Right lobe of liver (tissue), 4 donors: ENCODE measurements around the gene FSHR.

Experiments used
- POLR2A ChIP-seq: fragments of 450-650 bp; IDR thresholded peaks from one replicate; pipeline ENCODE4 v1.6.1; 2017; ENCODE audit warnings: antibody characterized with exemption, mild to moderate bottlenecking
- TF ChIP-seq, protein P1 (sequence below), 4 donors: fragments of 200-600 bp in 3 of 4; fragments of 450-650 bp in 1 of 4; IDR thresholded peaks; one replicate each; pipeline versions ENCODE4 v1.5.1 to v1.8.0; 2016 to 2022; ENCODE audit warnings: antibody characterized with exemption in 4 of 4, mild to moderate bottlenecking in 2 of 4
- donor health status: DM: no; HTN: no; CAD: no.
- donor health status: DM: no; HTN: no; CAD: no.
- donor health status: DM: no; HTN: yes; CAD: no.

- TF ChIP-seq, protein P1, sequence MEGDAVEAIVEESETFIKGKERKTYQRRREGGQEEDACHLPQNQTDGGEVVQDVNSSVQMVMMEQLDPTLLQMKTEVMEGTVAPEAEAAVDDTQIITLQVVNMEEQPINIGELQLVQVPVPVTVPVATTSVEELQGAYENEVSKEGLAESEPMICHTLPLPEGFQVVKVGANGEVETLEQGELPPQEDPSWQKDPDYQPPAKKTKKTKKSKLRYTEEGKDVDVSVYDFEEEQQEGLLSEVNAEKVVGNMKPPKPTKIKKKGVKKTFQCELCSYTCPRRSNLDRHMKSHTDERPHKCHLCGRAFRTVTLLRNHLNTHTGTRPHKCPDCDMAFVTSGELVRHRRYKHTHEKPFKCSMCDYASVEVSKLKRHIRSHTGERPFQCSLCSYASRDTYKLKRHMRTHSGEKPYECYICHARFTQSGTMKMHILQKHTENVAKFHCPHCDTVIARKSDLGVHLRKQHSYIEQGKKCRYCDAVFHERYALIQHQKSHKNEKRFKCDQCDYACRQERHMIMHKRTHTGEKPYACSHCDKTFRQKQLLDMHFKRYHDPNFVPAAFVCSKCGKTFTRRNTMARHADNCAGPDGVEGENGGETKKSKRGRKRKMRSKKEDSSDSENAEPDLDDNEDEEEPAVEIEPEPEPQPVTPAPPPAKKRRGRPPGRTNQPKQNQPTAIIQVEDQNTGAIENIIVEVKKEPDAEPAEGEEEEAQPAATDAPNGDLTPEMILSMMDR (IDR thresholded peaks at IDR 0.05): no peak
- no peak for TF ChIP-seq POLR2A
Measured at GRCh38 chr2:48998449-48998848, 155.9 kb downstream of the FSHR start.
